GM12891 (cell line): ENCODE measurements around the gene ANKHD1.

ENCODE experiments used
- DNase-seq: peaks from one replicate; pipeline ENCODE4 v3.0.0; 2011; ENCODE audit warnings: low spot score; ENCODE audit not compliant: insufficient read length
- FAIRE-seq: peaks from 2 replicates; lab custom pipeline; 2011; peaks lifted over from hg19 to GRCh38; lab: Jason Lieb, UNC
- PAX5 ChIP-seq: IDR thresholded peaks from 2 replicates; pipeline ENCODE4 v1.6.1; 2011; ENCODE audit warnings: low read length, moderate library complexity, mild to moderate bottlenecking; ENCODE audit not compliant: insufficient read depth, severe bottlenecking
- POLR2A ChIP-seq: IDR thresholded peaks from 2 replicates; pipeline ENCODE4 v1.6.1; 2011; ENCODE audit warnings: low read depth, low read length, control low read depth
- POLR2AphosphoS5 ChIP-seq: IDR thresholded peaks from 2 replicates; pipeline ENCODE4 v1.6.1; 2011; ENCODE audit warnings: low read depth, low read length, control low read depth
- POU2F2 ChIP-seq: IDR thresholded peaks from 2 replicates; pipeline ENCODE4 v1.6.1; 2011; ENCODE audit warnings: low read depth, mild to moderate bottlenecking, control low read depth, low read length, moderate library complexity
- SPI1 ChIP-seq: IDR thresholded peaks from 2 replicates; pipeline ENCODE4 v1.6.1; 2011; ENCODE audit warnings: low read depth, low read length, control low read depth
- TAF1 ChIP-seq: IDR thresholded peaks from 2 replicates; pipeline ENCODE4 v1.6.1; 2011; ENCODE audit warnings: low read depth, low read length, control low read depth

Gene ANKHD1

DNA sequence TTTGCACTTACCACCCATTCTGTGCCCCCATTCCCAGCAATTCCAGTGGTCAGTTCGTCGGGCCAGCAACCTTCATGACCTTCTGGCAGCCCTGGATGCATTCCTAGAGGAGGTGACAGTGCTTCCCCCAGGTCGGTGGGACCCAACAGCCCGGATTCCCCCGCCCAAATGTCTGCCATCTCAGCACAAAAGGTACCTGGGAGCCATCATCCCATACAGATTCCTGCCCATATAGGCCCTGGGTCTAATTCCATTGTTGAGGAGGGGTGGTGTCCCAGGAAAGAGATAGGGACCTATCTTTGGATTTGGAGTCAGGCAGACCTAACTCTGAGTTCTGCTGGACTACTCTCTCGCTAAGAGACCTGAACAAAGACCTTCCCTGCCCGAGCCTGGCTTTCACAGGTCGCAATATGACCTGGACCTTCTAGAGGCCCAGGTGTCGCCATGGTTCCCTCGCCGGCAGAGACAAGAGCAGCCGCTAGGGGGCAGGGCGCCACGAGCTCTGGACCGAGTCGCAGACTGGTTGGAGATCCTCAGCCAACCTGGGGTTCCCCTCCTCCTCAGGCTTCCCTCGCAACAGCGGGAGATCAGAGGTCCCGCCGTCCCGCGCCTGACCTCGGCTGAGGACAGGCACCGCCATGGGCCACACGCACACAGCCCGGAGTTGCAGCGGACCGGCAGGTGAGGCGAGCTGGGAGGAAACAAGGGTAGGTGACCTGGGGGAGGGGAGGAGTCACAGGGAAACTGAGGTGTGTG, 38.6 kb upstream of the ANKHD1 start:
- TF ChIP-seq SPI1 = no peak
- TF ChIP-seq PAX5 = no peak
- no peak for TF ChIP-seq TAF1
- TF ChIP-seq POLR2A = no peak
- TF ChIP-seq POLR2AphosphoS5 = no peak
- no peak for TF ChIP-seq POU2F2
- peak; percentile 98 for FAIRE-seq
- peak; percentile 90 for DNase-seq

DNA sequence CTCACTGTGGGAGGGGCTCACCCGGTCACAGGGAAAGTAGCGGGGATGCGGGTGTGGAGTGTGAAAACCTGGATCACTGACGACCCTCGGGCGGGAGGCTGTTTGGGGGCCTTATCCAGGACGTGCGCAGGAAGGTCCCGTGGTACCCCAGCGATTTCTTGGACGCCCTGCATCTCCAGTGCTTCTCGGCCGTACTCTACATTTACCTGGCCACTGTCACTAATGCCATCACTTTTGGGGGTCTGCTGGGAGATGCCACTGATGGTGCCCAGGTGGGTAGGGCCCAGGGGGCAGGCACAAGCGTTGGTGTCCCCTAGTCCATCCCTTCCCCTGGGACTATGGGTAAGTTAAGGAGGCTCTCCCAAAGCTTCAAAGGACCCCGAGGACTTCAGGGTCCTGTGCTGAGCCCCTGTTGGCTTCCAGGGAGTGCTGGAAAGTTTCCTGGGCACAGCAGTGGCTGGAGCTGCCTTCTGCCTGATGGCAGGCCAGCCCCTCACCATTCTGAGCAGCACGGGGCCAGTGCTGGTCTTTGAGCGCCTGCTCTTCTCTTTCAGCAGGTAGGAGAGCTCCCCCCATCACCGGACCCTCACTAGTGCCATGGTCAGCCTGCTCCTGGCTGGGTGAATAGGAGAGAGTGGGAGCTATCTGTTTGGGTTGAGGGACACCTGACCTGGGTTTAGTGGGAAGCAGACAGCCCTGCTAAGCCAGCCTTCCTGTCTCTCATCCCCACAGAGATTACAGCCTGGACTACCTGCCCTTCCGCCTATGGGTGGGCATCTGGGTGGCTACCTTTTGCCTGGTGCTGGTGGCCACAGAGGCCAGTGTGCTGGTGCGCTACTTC, 37.8 kb upstream of the ANKHD1 start:
- TF ChIP-seq SPI1 (no peak), PAX5 (no peak), POU2F2 (no peak), POLR2A (no peak)
- no peak for FAIRE-seq

DNA sequence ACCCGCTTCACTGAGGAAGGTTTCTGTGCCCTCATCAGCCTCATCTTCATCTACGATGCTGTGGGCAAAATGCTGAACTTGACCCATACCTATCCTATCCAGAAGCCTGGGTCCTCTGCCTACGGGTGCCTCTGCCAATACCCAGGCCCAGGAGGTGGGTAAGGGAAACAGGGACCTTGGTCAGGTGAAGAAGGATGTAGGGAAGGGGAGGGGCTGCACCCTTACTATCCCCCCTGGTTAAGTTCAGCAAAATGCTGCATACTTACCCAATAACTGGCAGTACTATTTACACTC, 37.2 kb upstream of the ANKHD1 start:
- no peak for FAIRE-seq
- no peak for DNase-seq
- TF ChIP-seq POLR2AphosphoS5 (no peak), POU2F2 (no peak), PAX5 (no peak), TAF1 (no peak), POLR2A (no peak), SPI1 (no peak)

More for the DNA sequence above, 37.8 kb upstream of the ANKHD1 start:
- no peak for DNase-seq

DNA sequence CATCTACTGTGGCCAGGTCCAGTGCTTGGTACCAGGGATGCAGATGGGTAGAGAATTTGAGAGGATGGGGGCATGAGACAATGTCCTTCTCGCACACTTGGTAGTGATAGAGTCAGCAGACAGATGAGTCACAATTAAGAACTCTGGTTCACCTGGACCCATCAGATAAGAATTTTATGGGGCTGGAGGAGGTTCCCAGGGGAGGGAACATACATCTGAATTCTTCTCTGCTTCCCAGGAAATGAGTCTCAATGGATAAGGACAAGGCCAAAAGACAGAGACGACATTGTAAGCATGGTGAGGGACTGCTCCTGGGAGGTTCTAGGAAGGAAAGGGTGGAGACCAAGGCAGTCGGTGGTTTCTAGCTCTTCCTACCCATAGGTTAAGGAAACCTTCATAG, 36.4 kb upstream of the ANKHD1 start:
- FAIRE-seq = no peak
- TF ChIP-seq TAF1 = no peak
- no peak for TF ChIP-seq POU2F2
- no peak for TF ChIP-seq SPI1
- no peak for TF ChIP-seq POLR2AphosphoS5
- TF ChIP-seq PAX5 = no peak
- no peak for DNase-seq

DNA sequence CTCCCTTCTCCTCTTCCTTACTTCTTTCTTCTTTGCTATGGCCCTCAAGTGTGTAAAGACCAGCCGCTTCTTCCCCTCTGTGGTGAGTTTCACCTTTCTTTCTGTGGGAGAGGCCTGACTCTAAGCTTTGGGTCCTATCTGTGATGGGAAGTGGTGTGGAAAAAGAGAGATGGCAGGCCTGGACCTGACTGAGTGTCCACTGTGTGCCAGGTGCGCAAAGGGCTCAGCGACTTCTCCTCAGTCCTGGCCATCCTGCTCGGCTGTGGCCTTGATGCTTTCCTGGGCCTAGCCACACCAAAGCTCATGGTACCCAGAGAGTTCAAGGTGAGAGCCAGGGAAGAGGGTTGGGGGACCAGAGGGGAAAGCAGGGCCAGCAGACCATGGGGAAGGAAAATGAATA, 35.7 kb upstream of the ANKHD1 start:
- TF ChIP-seq TAF1 = no peak
- TF ChIP-seq PAX5 = no peak
- TF ChIP-seq POU2F2 = no peak
- no peak for TF ChIP-seq POLR2A
- TF ChIP-seq SPI1 = no peak
- no peak for TF ChIP-seq POLR2AphosphoS5
- no peak for FAIRE-seq

DNA sequence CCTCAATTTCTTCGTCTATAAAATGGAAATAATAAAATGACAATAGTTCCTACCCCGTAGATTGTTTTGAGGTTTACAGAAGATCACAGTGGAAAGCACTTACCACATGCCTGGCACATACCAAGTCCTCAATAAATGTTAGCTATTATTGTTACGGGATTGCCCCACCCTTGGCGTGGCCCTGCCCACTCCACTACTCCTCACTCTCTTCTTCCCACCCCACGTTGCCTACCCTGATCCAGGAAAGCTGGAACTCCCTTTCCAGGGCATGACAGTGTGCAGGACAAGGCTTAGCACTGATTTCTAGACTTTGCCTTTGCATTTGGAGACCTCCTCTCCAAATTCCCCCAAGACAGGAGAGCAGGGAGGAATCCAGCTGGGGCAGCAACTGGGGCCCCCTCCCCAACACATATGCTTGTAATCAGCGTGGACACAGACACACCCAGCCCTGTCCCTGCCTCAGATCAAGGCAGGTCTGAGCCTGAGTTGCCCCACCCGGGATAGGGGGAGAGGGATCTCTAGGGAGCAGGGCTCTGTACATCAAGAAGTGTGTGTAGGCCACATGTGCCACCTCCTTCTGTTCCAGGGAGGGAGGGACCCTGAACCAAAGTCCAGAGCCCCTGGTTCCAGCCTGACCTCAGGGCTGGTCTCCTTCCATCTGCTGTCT, 34.9 kb upstream of the ANKHD1 start:
- DNase-seq (no peak), FAIRE-seq (no peak)
- no peak for TF ChIP-seq POLR2AphosphoS5
- TF ChIP-seq TAF1 = no peak
- TF ChIP-seq SPI1 = no peak
- no peak for TF ChIP-seq POU2F2
- no peak for TF ChIP-seq POLR2A
- no peak for TF ChIP-seq PAX5

More for the DNA sequence above, 35.7 kb upstream of the ANKHD1 start:
- no peak for DNase-seq

DNA sequence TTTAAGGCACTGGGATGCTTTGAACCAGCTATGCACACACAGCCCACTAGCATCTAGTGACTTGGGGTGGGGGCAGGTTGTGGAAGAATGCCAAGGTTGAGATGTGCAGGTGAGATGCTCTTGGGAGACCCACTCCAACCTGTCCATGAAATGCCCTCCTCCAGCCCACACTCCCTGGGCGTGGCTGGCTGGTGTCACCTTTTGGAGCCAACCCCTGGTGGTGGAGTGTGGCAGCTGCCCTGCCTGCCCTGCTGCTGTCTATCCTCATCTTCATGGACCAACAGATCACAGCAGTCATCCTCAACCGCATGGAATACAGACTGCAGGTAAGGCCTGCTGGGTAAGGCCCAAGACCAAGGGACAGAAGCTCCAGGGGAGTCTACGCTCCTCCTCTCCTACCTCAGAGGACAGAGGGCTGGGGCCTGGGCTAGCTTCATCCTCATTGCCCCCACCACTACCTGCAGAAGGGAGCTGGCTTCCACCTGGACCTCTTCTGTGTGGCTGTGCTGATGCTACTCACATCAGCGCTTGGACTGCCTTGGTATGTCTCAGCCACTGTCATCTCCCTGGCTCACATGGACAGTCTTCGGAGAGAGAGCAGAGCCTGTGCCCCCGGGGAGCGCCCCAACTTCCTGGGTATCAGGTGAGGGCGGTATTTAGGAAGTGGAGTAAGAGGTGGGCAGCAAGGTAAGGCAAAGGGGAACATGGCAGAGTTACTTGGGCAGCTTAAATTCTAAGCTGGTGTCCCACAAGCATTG, 34.2 kb upstream of the ANKHD1 start:
- no peak for FAIRE-seq
- no peak for TF ChIP-seq SPI1
- no peak for TF ChIP-seq POU2F2
- TF ChIP-seq POLR2AphosphoS5 = no peak
- no peak for TF ChIP-seq TAF1
- no peak for TF ChIP-seq POLR2A
- TF ChIP-seq PAX5 = no peak
- no peak for DNase-seq

DNA sequence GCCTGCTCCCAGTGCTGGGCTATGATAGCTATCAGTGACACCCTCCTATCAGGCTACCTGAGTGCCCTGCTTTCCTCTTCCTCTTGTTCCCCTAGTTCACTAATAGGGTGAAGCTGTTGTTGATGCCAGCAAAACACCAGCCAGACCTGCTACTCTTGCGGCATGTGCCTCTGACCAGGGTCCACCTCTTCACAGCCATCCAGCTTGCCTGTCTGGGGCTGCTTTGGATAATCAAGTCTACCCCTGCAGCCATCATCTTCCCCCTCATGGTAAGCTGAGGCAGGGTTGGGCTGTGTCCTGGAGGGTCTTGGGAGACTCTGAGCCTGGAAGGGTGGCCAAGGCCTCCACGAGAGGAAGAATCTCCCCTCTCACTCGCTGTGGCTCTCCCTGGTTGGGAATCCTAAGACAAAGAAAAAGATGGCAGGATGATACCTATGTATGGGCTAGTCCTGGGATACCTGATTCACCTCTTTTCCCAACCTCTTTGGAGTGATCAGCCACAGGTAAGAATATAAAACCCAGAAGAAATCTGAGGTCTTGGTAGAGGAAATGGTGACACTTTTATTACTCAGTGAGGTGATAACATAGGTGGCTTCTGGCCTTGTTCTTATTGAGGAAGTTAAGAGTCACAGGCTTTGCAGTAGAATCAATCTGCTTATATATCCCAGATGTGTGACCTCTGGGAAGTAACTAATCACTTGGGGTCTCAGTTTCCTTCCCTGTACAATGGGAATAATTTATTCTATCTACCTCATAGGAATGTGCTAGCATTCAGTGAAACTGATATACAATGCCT, 30.1 kb upstream of the ANKHD1 start:
- DNase-seq = no peak
- TF ChIP-seq POU2F2 = no peak
- no peak for TF ChIP-seq POLR2AphosphoS5
- no peak for TF ChIP-seq SPI1
- no peak for TF ChIP-seq POLR2A
- no peak for TF ChIP-seq TAF1
- no peak for TF ChIP-seq PAX5
- FAIRE-seq = no peak
